HG03571 (cell line): ENCODE results near the gene RASA3.

Source experiments
- ATAC-seq: cut with Tn5 transposase; IDR thresholded peaks from one replicate; pipeline ENCODE4 v1.9.1; 2021; ENCODE audit not compliant: unreplicated experiment

RASA3 gene

GRCh38 chr13:114012921-114013320 lies 119.5 kb downstream of the RASA3 start:
- no peak for ATAC-seq

- no peak for ATAC-seq
Observed at GRCh38 chr13:114012141-114012540, 120.3 kb downstream of the RASA3 start.

- no peak for ATAC-seq
Observed at GRCh38 chr13:114011226-114011625, 121.2 kb downstream of the RASA3 start.

GRCh38 chr13:114010401-114011101 lies 121.9 kb downstream of the RASA3 start:
- no peak for ATAC-seq

- ATAC-seq, result no peak
Observed at GRCh38 chr13:114009590-114010400, 122.6 kb downstream of the RASA3 start.

GRCh38 chr13:114008964-114009589 lies 123.3 kb downstream of the RASA3 start:
- no peak for ATAC-seq

GRCh38 chr13:114007566-114007965 lies 124.9 kb downstream of the RASA3 start:
- ATAC-seq, result no peak

- ATAC-seq, result no peak
Observed at GRCh38 chr13:114005206-114005724, 127.2 kb downstream of the RASA3 start.

- no peak for ATAC-seq
Observed at GRCh38 chr13:114004420-114005205, 127.8 kb downstream of the RASA3 start.

- ATAC-seq, result no peak
Observed at GRCh38 chr13:114002771-114003321, 129.6 kb downstream of the RASA3 start.

- ATAC-seq, result no peak
Observed at GRCh38 chr13:114002009-114002544, 130.3 kb downstream of the RASA3 start.

GRCh38 chr13:114001331-114002008 lies 131.0 kb downstream of the RASA3 start:
- ATAC-seq, result no peak

- ATAC-seq, result no peak
Observed at GRCh38 chr13:114000151-114001040, 132.0 kb downstream of the RASA3 start.

GRCh38 chr13:113999618-113999910 lies 132.9 kb downstream of the RASA3 start:
- ATAC-seq, result no peak

GRCh38 chr13:113998781-113999617 lies 133.4 kb downstream of the RASA3 start:
- ATAC-seq, result no peak

- no peak for ATAC-seq
Observed at GRCh38 chr13:113997845-113998751, 134.3 kb downstream of the RASA3 start.
